ENCODE measurements around the gene UBE2G2. TPM values are rescaled to one million over a fixed set of nuclear protein-coding genes. Genes with fewer than 3 reads are reported as not detected.
"Not testable (repeated sequence)": the region's sequence is repeated elsewhere in the genome, so short reads cannot be mapped to it uniquely, and the experiment has no call there.

The UBE2G2 gene
- total RNA-seq, 6 donors from 2014 or later, result 74.4 to 218 (median 80.1) TPM

GRCh38 chr21:44836349-44836665, 34.7 kb upstream of the UBE2G2 start:
- TF ChIP-seq EP300 (IDR thresholded peaks at IDR 0.05), result no peak
- TF ChIP-seq CTCF (IDR thresholded peaks at IDR 0.05), result no peak
- no peak for TF ChIP-seq POLR2A (IDR thresholded peaks at IDR 0.05)
- no peak for TF ChIP-seq POLR2AphosphoS5 (IDR thresholded peaks at IDR 0.05)
- H3K9me3 ChIP-seq, result no peaks in the 10 kb centered on the region
- DNase-seq (no peak), ATAC-seq (ENCODE audit: low FRiP score in 2 of 2) (no peak)
- no peak overlapping the region for H3K4me3 ChIP-seq
- no peak overlapping the region for H3K27ac ChIP-seq
- whole genome bisulfite sequencing, 2 donors, result 57% methylated on average over 1 of the region's 3 CpGs; no CpG with 5 or more reads in 1 of the 2 donors
- no peaks in the 10 kb centered on the region for H3K27me3 ChIP-seq
- H3K4me1 ChIP-seq, result peaks cover 0 to 7% (median 2%) of the 10 kb centered on the region in 4 donors
- H3K36me3 ChIP-seq, result no peaks in the 10 kb centered on the region

GRCh38 chr21:44835647-44835973, 34.0 kb upstream of the UBE2G2 start:
- Histone ChIP-seq H3K4me1 (peaks cover 0 to 7% (median 2%) of the 10 kb centered on the region in 4 donors), H3K4me3 (no peak overlapping the region), H3K9me3 (no peaks in the 10 kb centered on the region), H3K36me3 (no peaks in the 10 kb centered on the region), H3K27ac (no peak overlapping the region), H3K27me3 (no peaks in the 10 kb centered on the region)
- ATAC-seq (ENCODE audit: low FRiP score in 2 of 2), result no peak
- TF ChIP-seq CTCF (IDR thresholded peaks at IDR 0.05), result no peak
- TF ChIP-seq POLR2A (IDR thresholded peaks at IDR 0.05), result no peak
- TF ChIP-seq POLR2AphosphoS5 (IDR thresholded peaks at IDR 0.05), result no peak
- TF ChIP-seq EP300 (IDR thresholded peaks at IDR 0.05), result no peak
- WGBS, 2 donors, result 66 to 75% methylated on average over 3 to 8 of the region's 8 CpGs
- DNase-seq, result no peak

DNA sequence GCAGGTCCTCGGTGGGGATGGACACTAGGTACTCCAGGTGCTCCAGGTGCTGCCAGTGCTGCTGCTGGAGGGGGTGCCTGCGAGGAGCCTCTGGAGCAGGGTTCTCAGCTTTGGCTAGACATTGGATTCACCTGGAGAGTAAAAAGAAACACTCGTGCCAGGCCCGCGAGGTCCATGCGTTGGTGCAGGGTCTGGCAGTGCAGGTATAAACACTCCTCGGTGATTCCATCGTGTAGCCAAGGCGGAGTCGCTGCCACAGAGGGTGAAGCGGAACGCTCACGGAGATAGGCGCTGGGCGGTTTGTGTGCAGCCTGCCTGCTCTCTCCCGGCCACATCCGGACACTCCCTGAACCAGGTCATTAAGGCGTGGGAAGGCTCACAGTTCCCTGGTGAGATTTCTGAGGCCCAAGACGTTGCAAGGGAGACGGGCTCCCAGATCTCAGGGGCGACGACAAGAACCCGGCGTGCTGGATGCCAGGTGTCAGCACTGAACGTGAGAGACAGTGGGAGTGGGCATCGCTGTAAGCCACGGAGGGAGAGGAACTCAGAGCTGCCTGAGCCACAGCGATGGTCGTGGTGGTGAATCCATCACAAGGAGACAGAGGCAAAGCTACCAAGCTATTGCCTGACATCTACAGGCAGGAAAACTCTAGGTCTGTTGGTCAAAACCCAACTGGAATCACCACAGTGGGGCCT, 33.5 kb upstream of the UBE2G2 start:
- H3K27ac ChIP-seq, result no peak overlapping the region
- no peak for DNase-seq
- H3K27me3 ChIP-seq, result no peaks in the 10 kb centered on the region
- H3K4me1 ChIP-seq, result peaks cover 0 to 7% (median 2%) of the 10 kb centered on the region in 4 donors
- no peaks in the 10 kb centered on the region for H3K9me3 ChIP-seq
- no peaks in the 10 kb centered on the region for H3K36me3 ChIP-seq
- TF ChIP-seq EP300 (IDR thresholded peaks at IDR 0.05), result no peak
- TF ChIP-seq POLR2A (IDR thresholded peaks at IDR 0.05), result no peak
- no peak for TF ChIP-seq POLR2AphosphoS5 (IDR thresholded peaks at IDR 0.05)
- no peak for ATAC-seq (ENCODE audit: low FRiP score in 2 of 2)
- H3K4me3 ChIP-seq, result no peak overlapping the region
- 86 to 87% methylated on average over 28 to 29 of the region's 29 CpGs for WGBS, 2 donors

DNA sequence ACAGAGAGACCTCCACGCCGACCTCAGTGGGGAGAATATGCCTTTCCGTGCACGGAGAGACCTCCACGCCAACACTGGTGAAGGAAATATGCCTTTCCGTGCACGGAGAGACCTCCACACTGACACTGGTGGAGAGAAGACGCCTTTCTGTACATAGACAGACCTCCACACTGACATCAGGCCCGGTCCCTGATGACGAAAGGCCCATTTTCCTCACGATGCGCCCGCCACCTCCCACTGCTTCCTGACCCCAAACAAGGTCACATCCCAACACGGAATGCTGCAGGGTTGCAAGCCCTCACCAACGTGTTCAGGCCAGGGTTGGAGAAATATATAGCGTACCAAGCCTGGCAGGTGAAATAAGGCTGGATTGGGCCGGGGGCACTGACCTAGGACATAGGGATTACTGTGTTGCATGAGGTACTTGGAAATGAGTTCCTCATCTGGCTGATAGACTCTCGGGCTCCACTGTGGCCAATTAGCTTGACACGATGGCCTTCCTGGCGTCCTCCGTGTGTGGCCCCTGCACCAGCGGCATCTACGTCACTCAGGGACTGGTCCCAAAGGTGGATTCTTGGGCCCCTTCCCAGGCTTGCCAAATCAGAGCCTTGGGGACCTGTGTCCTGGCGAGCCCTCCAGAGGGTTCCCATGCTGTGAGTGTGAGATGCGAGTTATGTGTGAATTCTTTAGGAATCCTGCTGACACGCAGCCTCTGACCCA, 32.8 kb upstream of the UBE2G2 start:
- Histone ChIP-seq H3K4me1 (peaks cover 0 to 7% (median 2%) of the 10 kb centered on the region in 4 donors), H3K4me3 (no peak overlapping the region), H3K27ac (no peak overlapping the region), H3K27me3 (no peaks in the 10 kb centered on the region), H3K9me3 (no peaks in the 10 kb centered on the region), H3K36me3 (no peaks in the 10 kb centered on the region)
- TF ChIP-seq POLR2AphosphoS5 (IDR thresholded peaks at IDR 0.05) (no peak), POLR2A (IDR thresholded peaks at IDR 0.05) (no peak), EP300 (IDR thresholded peaks at IDR 0.05) (no peak), CTCF (IDR thresholded peaks at IDR 0.05) (no peak)
- ATAC-seq (ENCODE audit: low FRiP score in 2 of 2), result no peak
- no peak for DNase-seq
- 79 to 84% methylated on average over 17 to 26 of the region's 26 CpGs for WGBS, 2 donors

DNA sequence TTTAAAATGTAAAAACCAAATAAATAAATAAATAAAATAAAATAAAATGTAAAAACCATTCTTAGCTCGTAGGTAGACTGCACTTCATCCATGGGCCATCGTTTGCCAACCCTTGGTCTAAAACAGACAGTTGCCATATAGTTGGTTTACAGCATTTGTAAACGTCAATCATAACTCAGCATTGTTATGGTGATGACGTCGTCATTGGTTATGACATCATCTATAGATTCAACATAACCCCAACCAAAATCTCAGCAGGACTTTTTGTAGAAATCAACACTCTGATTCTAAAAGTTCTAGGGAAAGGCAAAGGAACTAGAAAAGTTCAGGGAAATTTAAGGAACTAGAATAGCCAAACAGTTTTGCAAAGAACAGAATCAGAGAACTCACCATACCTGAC, 32.0 kb upstream of the UBE2G2 start:
- WGBS, 2 donors, result 84 to 91% methylated on average over 5 of the region's 5 CpGs

GRCh38 chr21:44832516-44833255, 31.1 kb upstream of the UBE2G2 start:
- H3K27me3 ChIP-seq; H3K4me3 ChIP-seq; DNase-seq; H3K4me1 ChIP-seq; ATAC-seq (ENCODE audit: low FRiP score in 2 of 2); H3K36me3 ChIP-seq; H3K27ac ChIP-seq: not testable (repeated sequence)
- peaks cover 8 to 13% (median 10%) of the 10 kb centered on the region in 4 donors for H3K9me3 ChIP-seq
- 85 to 87% methylated on average over 23 of the region's 23 CpGs for WGBS, 2 donors

More for the DNA sequence above, 32.0 kb upstream of the UBE2G2 start:
- Histone ChIP-seq H3K4me1 (peaks cover 0 to 7% (median 2%) of the 10 kb centered on the region in 4 donors), H3K36me3 (no peaks in the 10 kb centered on the region), H3K4me3 (no peak overlapping the region), H3K27ac (no peak overlapping the region), H3K9me3 (peaks cover 0 to 3% (median 2%) of the 10 kb centered on the region in 4 donors), H3K27me3 (no peaks in the 10 kb centered on the region)
- ATAC-seq (ENCODE audit: low FRiP score in 2 of 2), result no peak
- DNase-seq, result no peak
- no peak for TF ChIP-seq POLR2A (IDR thresholded peaks at IDR 0.05)
- no peak for TF ChIP-seq EP300 (IDR thresholded peaks at IDR 0.05)
- no peak for TF ChIP-seq POLR2AphosphoS5 (IDR thresholded peaks at IDR 0.05)
- TF ChIP-seq CTCF (IDR thresholded peaks at IDR 0.05), result no peak

Measured in upper lobe of left lung (tissue), 6 donors.